K562 (cell line): ENCODE data around the gene AMZ1. TPM values are rescaled to one million over a fixed set of nuclear protein-coding genes. Genes with fewer than 3 reads are reported as not detected.
A peak's percentile ranks its signal among the peaks of the same experiment; 100 is the strongest.

Source experiments
- ATAC-seq: fragments of 200-7000 bp; cut with Tn5 transposase; 3 replicates; pipeline ENCODE4 v1.9.1; 2020; ENCODE audit warnings: moderate library complexity
- BruUV-seq: library from RNA; stranded (reverse); fragments of 400-500 nt; replicated peaks from 2 replicates; lab custom pipeline; 2021; lab: Mats Ljungman, UMichigan
- CTCF ChIA-PET: fragments of 300-600 bp; formaldehyde crosslinking; extraction: SDS; loops from one replicate; lab custom pipeline; 2021; ENCODE audit warnings: low intra/inter-chr PET ratio; lab: Yijun Ruan, JAX
- POLR2A ChIA-PET: fragments of 300-600, 350-650 bp; sonication (Branson Sonifier 250); formaldehyde crosslinking; extraction: SDS; loops from one replicate; lab custom pipeline; 2021; ENCODE audit warnings: antibody characterized with exemption, inconsistent platforms; lab: Yijun Ruan, JAX
- DNase-seq, 4 experiments: peaks; one replicate each; pipeline versions ENCODE4 v3.0.0 to v3.0.0-alpha.2; 2011 to 2018; ENCODE audit warnings: low spot score in 3 of 4, mixed read lengths in 3 of 4; ENCODE audit errors: extremely low read depth in 1 of 4
- FAIRE-seq: peaks from 2 replicates; lab custom pipeline; 2011; peaks lifted over from hg19 to GRCh38; lab: Jason Lieb, UNC
- H2AFZ ChIP-seq: 2 replicates; pipeline ENCODE4 v1.6.0; 2011; ENCODE audit warnings: low read depth, low read length, control low read depth, inconsistent platforms
- H3K27ac ChIP-seq: fragments of 200-600 bp; 3 replicates; pipeline ENCODE4 v1.8.0; 2011; ENCODE audit warnings: low read depth, mild to moderate bottlenecking, control low read depth, inconsistent platforms, low read length, moderate library complexity, mixed read lengths; ENCODE audit errors: extremely low read depth
- H3K27me3 ChIP-seq, 2 experiments: fragments of 300-600 bp in 1 of 2; 2 replicates in 1 of 2; 3 replicates in 1 of 2; pipeline versions ENCODE4 v1.6.0 to v1.8.0; 2011; ENCODE audit warnings: inconsistent platforms in 2 of 2, low read length in 2 of 2, mild to moderate bottlenecking in 1 of 2, mixed read lengths in 1 of 2, moderate library complexity in 1 of 2; ENCODE audit not compliant: control insufficient read depth in 2 of 2, insufficient read depth in 2 of 2
- H3K36me3 ChIP-seq: fragments of 300-600 bp; 3 replicates; pipeline ENCODE4 v1.8.0; 2011; ENCODE audit warnings: mild to moderate bottlenecking, low read length, inconsistent platforms; ENCODE audit not compliant: control insufficient read depth, insufficient read depth
- H3K4me1 ChIP-seq, 2 experiments: fragments of 200-600 bp in 1 of 2; replicated peaks in 1 of 2; 2 replicates in 1 of 2; 3 replicates in 1 of 2; pipeline versions ENCODE4 v1.5.1 to v1.8.0; 2011; ENCODE audit warnings: inconsistent platforms in 2 of 2, low read length in 2 of 2, mild to moderate bottlenecking in 1 of 2, mixed read lengths in 1 of 2, moderate library complexity in 1 of 2; ENCODE audit not compliant: control insufficient read depth in 2 of 2, insufficient read depth in 2 of 2
- H3K4me2 ChIP-seq: 2 replicates; pipeline ENCODE4 v1.6.1; 2011; ENCODE audit warnings: low read length, control low read depth, inconsistent platforms, mixed read lengths; ENCODE audit not compliant: insufficient read depth
- H3K4me3 ChIP-seq: fragments of 200-600 bp; sonication (generic), shearing (Covaris generic); 2 replicates; pipeline ENCODE4 v1.5.1; 2016; ENCODE audit warnings: control low read depth, inconsistent platforms
- H3K79me2 ChIP-seq: fragments of 200-600 bp; 3 replicates; pipeline ENCODE4 v1.8.0; 2011; ENCODE audit warnings: low read length, inconsistent platforms; ENCODE audit not compliant: control insufficient read depth, insufficient read depth
- H3K9ac ChIP-seq, 2 experiments: 2 replicates each; pipeline versions ENCODE4 v1.6.0 to v1.6.1; 2011; ENCODE audit warnings: low read depth in 2 of 2, low read length in 2 of 2, control low read depth in 1 of 2, inconsistent platforms in 1 of 2, mild to moderate bottlenecking in 1 of 2, mixed read lengths in 1 of 2; ENCODE audit not compliant: insufficient read depth in 1 of 2
- H3K9me1 ChIP-seq: one replicate; pipeline ENCODE4 v1.6.0; 2011; ENCODE audit warnings: inconsistent platforms, mild to moderate bottlenecking, low read length, moderate library complexity; ENCODE audit not compliant: control insufficient read depth, insufficient read depth
- H3K9me3 ChIP-seq: replicated peaks from 2 replicates; pipeline ENCODE4 v1.5.1; 2011; ENCODE audit warnings: low read depth, low read length, inconsistent platforms; ENCODE audit not compliant: control insufficient read depth, insufficient read depth
- H4K20me1 ChIP-seq: replicated peaks from 2 replicates; pipeline ENCODE4 v1.6.1; 2011; ENCODE audit warnings: low read length, inconsistent platforms, mixed read lengths; ENCODE audit not compliant: control insufficient read depth, insufficient read depth
- BHLHE40 ChIP-seq: IDR thresholded peaks from 2 replicates; pipeline ENCODE4 v1.6.1; 2011; ENCODE audit warnings: low read length, improper control_type of control experiment
- CBX3 ChIP-seq, 2 experiments: IDR thresholded peaks; 1 replicate in 1 of 2; 2 replicates in 1 of 2; pipeline ENCODE4 v1.6.1; 2012; ENCODE audit warnings: inconsistent platforms in 2 of 2, low read length in 2 of 2, borderline replicate concordance in 1 of 2, control low read depth in 1 of 2
- CREM ChIP-seq: IDR thresholded peaks from 2 replicates; pipeline ENCODE4 v1.6.1; 2014; ENCODE audit warnings: antibody characterized with exemption, low read depth
- L3MBTL2 ChIP-seq: fragments of 450-650 bp; IDR thresholded peaks from 2 replicates; pipeline ENCODE4 v1.6.1; 2016; ENCODE audit warnings: mild to moderate bottlenecking, moderate library complexity
- MEF2A ChIP-seq: IDR thresholded peaks from 2 replicates; pipeline ENCODE4 v1.6.1; 2011; ENCODE audit warnings: low read depth, mild to moderate bottlenecking, low read length, moderate library complexity; ENCODE audit not compliant: control insufficient read depth
- MEIS2 ChIP-seq: fragments of 450-650 bp; IDR thresholded peaks from 2 replicates; pipeline ENCODE4 v1.6.1; 2014; ENCODE audit warnings: mild to moderate bottlenecking; ENCODE audit not compliant: partially characterized antibody
- NFRKB ChIP-seq: fragments of 450-650 bp; IDR thresholded peaks from 2 replicates; pipeline ENCODE4 v1.6.1; 2016; ENCODE audit warnings: low read depth
- POLR2G ChIP-seq: fragments of 200-400 bp; formaldehyde crosslinking; IDR thresholded peaks from 2 replicates; pipeline ENCODE4 v1.6.1; 2017; ENCODE audit warnings: low read depth, mild to moderate bottlenecking, antibody characterized with exemption, low read length, moderate library complexity
- ZBTB33 ChIP-seq: sonication (generic); formaldehyde crosslinking; IDR thresholded peaks from 2 replicates; pipeline ENCODE4 v1.8.1; 2023; ENCODE audit warnings: mild to moderate bottlenecking, missing genetic modification reagents
- WGBS: fragments of 100-300 bp; shearing (Covaris generic); methylation state at CpG from one replicate; pipeline ENCODE4 v1.1.6; 2016; ENCODE audit warnings: low coverage, mixed read lengths; ENCODE audit not compliant: insufficient coverage; ENCODE audit errors: missing lambda C conversion rate; 5-methylcytosine and 5-hydroxymethylcytosine counted together
- in situ Hi-C: fragments of 300-500 bp; cut with MboI; formaldehyde crosslinking; loops from 4 replicates; pipeline ENCODE4 v1.15.0; 2018; ENCODE audit warnings: inconsistent platforms, mixed read lengths
- intact Hi-C: fragments of 100-400 bp; cut with micrococcal nuclease; formaldehyde crosslinking; loops from 2 replicates; pipeline ENCODE4 v1.14.2; 2022
- polyA plus RNA-seq, 8 experiments: library from polyadenylated mRNA; depleted of rRNA in 4 of 8; stranded (reverse) in 5 of 8; unstranded in 3 of 8; fragments of >200 nt; fragmentation: Nextera tagmentation in 2 of 8; fragmentation: Illumina TruSeq in 1 of 8; extraction: Ambion mirVana in 2 of 8; extraction: Trizol in 1 of 8; gene quantifications; 2 replicates each; pipeline versions ENCODE4 v1.2.1 to v1.2.3, GENCODE V29; 2011 to 2014; ENCODE audit warnings: inconsistent platforms in 1 of 8, missing spikeins in 1 of 8
- total RNA-seq, 7 experiments: library from RNA; depleted of rRNA in 6 of 7; stranded (reverse); fragments of >200 nt in 6 of 7; fragmentation: Illumina TruSeq in 2 of 7; extraction: Trizol in 2 of 7; gene quantifications; 2 replicates each; pipeline versions ENCODE4 v1.2.1 to v1.2.3, GENCODE V29; 2011 to 2021; ENCODE audit warnings: low replicate concordance in 1 of 7
- TF ChIP-seq, protein P1 (sequence below), 2 experiments: IDR thresholded peaks; 2 replicates each; pipeline ENCODE4 v1.6.1; 2011; ENCODE audit warnings: borderline replicate concordance in 1 of 2, control low read depth in 1 of 2, low read depth in 1 of 2, low read length in 1 of 2, mild to moderate bottlenecking in 1 of 2, mixed read lengths in 1 of 2, moderate library complexity in 1 of 2; ENCODE audit not compliant: insufficient read depth in 1 of 2, insufficient read length in 1 of 2, poor library complexity in 1 of 2, severe bottlenecking in 1 of 2; ENCODE audit errors: extremely low read depth in 1 of 2
- TF ChIP-seq, protein P2 (sequence below): fragments of 450-650 bp; IDR thresholded peaks from 2 replicates; pipeline ENCODE4 v1.6.1; 2016
- TF ChIP-seq, protein P3 (sequence below), 3 experiments: IDR thresholded peaks in 2 of 3; conservative IDR thresholded peaks in 1 of 3; 2 replicates each; pipeline ENCODE4 v1.5.1; 2011 to 2012; ENCODE audit warnings: low read length in 3 of 3, mild to moderate bottlenecking in 3 of 3, control low read depth in 2 of 3, improper control_type of control experiment in 1 of 3, inconsistent platforms in 1 of 3, low read depth in 1 of 3, mixed read lengths in 1 of 3, moderate library complexity in 1 of 3; ENCODE audit not compliant: insufficient read depth in 2 of 3

AMZ1 gene
- total and polyA plus RNA-seq, 9 of the 15 experiments (the other 6 are each of a cell fraction or from before 2014, with no cell fraction given) = not detected

- intact Hi-C loops (no loop called here), in situ Hi-C loops (no loop called here)
- H4K20me1 ChIP-seq = no peaks in the 10 kb centered on the region
- no peak overlapping the region for H3K4me3 ChIP-seq
- H3K4me1 ChIP-seq = peaks cover 31 to 66% of the 10 kb centered on the region in 2 experiments
- 41% methylated on average over 13 of the region's 13 CpGs for WGBS
- peak in 2 of 4 experiments; percentile 36 to 55 for DNase-seq
- peak; percentile 32 for FAIRE-seq
- H3K36me3 ChIP-seq = no peaks in the 10 kb centered on the region; the same call in 2 of the 3 replicates
- peaks cover 0 to 2% of the 10 kb centered on the region in 2 experiments; a peak in 1 of 5 replicates for H3K27me3 ChIP-seq
- H3K9me1 ChIP-seq = no peaks in the 10 kb centered on the region
- H3K4me2 ChIP-seq = no peak overlapping the region
- BruUV-seq = no TSS peak
- H3K9ac ChIP-seq = peak overlapping the region in 1 of 2 experiments; percentile 60; a peak in 2 of 4 replicates
- ChIA-PET CTCF (no interaction called here), POLR2A (interaction anchor here (1.0 kb wide), 1 partner anchor 8 kb away, joined by 3 read pairs; no protein-coding TSS in a partner anchor)
- H3K79me2 ChIP-seq = no peaks in the 10 kb centered on the region
- H3K27ac ChIP-seq = no peak overlapping the region
- peak; percentile 3; the same call in 1 of the 3 replicates for ATAC-seq
- H2AFZ ChIP-seq = no peak overlapping the region
- no peaks in the 10 kb centered on the region for H3K9me3 ChIP-seq
- TF ChIP-seq L3MBTL2 = peak; percentile 74
- peak; percentile 94 for TF ChIP-seq ZBTB33 (CRISPR knock-in tag)
- TF ChIP-seq CREM = 0 out of 2 replicates have a peak, but pooled peaks have one; percentile 11
- TF ChIP-seq, protein P1, sequence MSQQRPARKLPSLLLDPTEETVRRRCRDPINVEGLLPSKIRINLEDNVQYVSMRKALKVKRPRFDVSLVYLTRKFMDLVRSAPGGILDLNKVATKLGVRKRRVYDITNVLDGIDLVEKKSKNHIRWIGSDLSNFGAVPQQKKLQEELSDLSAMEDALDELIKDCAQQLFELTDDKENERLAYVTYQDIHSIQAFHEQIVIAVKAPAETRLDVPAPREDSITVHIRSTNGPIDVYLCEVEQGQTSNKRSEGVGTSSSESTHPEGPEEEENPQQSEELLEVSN (IDR thresholded peaks at IDR 0.05; ENCODE audit: borderline replicate concordance in 1 of 2, extremely low read depth in 1 of 2, insufficient read depth in 1 of 2, insufficient read length in 1 of 2, low read depth in 1 of 2, low read length in 1 of 2, poor library complexity in 1 of 2, severe bottlenecking in 1 of 2) = peak; percentile 20 to 76
- TF ChIP-seq BHLHE40 = peak; percentile 66
- peak; percentile 26 for TF ChIP-seq MEIS2
- TF ChIP-seq, protein P2, sequence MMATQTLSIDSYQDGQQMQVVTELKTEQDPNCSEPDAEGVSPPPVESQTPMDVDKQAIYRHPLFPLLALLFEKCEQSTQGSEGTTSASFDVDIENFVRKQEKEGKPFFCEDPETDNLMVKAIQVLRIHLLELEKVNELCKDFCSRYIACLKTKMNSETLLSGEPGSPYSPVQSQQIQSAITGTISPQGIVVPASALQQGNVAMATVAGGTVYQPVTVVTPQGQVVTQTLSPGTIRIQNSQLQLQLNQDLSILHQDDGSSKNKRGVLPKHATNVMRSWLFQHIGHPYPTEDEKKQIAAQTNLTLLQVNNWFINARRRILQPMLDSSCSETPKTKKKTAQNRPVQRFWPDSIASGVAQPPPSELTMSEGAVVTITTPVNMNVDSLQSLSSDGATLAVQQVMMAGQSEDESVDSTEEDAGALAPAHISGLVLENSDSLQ = peak; percentile 34; the same call in 1 of the 2 replicates
- peak; percentile 64; the same call in 1 of the 2 replicates for TF ChIP-seq MEF2A
- peak in 1 of 2 experiments; percentile 43; a peak in 1 of 3 replicates for TF ChIP-seq CBX3 (IDR thresholded peaks at IDR 0.05; ENCODE audit: borderline replicate concordance in 1 of 2, low read length in 2 of 2)
- TF ChIP-seq POLR2G = no peak
- TF ChIP-seq, protein P3, sequence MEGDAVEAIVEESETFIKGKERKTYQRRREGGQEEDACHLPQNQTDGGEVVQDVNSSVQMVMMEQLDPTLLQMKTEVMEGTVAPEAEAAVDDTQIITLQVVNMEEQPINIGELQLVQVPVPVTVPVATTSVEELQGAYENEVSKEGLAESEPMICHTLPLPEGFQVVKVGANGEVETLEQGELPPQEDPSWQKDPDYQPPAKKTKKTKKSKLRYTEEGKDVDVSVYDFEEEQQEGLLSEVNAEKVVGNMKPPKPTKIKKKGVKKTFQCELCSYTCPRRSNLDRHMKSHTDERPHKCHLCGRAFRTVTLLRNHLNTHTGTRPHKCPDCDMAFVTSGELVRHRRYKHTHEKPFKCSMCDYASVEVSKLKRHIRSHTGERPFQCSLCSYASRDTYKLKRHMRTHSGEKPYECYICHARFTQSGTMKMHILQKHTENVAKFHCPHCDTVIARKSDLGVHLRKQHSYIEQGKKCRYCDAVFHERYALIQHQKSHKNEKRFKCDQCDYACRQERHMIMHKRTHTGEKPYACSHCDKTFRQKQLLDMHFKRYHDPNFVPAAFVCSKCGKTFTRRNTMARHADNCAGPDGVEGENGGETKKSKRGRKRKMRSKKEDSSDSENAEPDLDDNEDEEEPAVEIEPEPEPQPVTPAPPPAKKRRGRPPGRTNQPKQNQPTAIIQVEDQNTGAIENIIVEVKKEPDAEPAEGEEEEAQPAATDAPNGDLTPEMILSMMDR (IDR thresholded peaks at IDR 0.05 in 2 of 3, conservative IDR thresholded peaks at IDR 0.05 in 1 of 3; ENCODE audit: insufficient read depth in 2 of 3, low read depth in 1 of 3, low read length in 3 of 3) = peak in 1 of 3 experiments; percentile 36; a peak in 2 of 6 replicates
- no peak for TF ChIP-seq NFRKB
Measured at GRCh38 chr7:2713370-2713769, 25.4 kb downstream of the AMZ1 start.
